NCI-H1694 (cell line): Measurements from ENCODE around the gene WBP1.
A peak's percentile ranks its signal among the peaks of the same experiment; 100 is the strongest.
"Not testable (repeated sequence)": the region's sequence is repeated elsewhere in the genome, so short reads cannot be mapped to it uniquely, and the experiment has no call there.

ENCODE experiments used
- DNase-seq: peaks from one replicate; lab custom pipeline; 2025; lab: John Stamatoyannopoulos, UW

WBP1 gene

DNA sequence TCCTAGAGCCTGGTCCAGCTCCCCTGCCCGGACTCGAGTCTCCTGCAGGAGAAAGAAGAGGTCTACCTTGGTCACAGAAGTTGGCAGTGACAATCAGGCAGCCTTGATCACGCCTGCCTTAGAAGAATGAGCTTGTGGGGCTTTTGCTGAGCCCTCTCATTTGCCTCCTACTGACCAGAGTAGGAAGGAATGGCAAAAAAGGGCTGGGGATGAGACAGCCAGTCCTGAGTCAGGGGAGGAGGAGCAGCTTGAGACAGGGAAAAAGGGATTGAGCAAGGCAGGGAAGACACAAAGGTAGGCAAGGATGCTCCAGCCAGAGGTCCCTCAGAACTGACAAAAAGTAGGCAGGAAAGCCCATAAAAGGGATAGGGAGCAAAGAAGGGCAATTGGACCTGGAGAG lies 30.7 kb upstream of the WBP1 start:
- no peak for DNase-seq

- no peak for DNase-seq
Observed at GRCh38 chr2:74428675-74429074, 29.6 kb upstream of the WBP1 start.

GRCh38 chr2:74429487-74430451 lies 28.5 kb upstream of the WBP1 start:
- no peak for DNase-seq

GRCh38 chr2:74430502-74430901 lies 27.7 kb upstream of the WBP1 start:
- DNase-seq = no peak

DNA sequence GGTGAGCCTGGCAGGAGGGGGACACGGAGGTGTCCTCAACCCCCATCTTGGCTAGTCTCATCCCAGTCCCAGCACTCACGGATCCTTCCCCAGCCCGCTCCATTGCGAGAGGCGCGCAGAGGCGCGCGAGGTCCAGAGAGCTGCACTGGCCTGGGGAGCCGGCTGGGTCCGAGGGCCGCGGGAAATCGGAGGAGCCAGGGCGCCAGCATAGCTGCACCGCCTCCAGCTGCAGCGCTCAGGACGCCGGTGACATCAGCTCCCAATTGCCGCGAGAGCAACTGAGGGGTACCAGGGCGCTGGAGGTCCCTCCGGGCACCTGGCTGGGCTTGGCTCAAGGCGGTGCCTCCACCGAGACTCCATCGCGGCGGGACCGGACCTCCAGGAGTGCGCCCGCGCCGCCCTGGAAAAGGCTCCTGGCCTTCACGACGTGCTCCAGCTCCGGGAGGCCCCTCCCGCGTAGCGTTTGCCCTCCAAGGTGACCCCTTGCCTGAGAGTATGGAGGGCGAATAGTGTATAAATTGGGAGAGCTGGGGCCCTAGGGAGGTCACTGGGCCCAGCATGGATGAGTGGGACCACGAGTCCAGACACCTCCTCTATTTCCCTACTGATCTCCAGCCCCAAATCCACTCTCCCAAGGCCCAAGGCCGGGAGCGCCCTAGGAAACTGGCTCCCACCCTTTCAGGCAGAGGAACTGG lies 22.0 kb upstream of the WBP1 start:
- DNase-seq = no peak

GRCh38 chr2:74436848-74437695 lies 21.2 kb upstream of the WBP1 start:
- DNase-seq = no peak

DNA sequence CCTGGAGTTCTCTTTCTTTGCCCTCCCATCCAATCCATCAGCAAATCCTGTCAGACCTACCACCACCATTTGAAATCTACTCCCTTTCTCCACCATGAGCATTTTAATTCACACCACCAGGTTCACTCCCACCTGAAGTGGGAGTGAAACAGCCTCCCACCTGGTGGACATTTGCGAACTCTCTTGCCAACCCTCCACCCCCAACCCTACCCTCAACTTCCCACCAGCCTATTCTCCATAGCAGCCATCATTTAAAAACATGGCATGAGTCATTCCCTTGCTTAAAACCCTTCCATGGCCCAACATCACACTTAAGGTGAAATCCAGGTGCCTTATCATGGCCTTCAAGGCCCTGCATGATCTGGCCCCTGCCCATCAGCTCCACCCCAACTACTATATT lies 20.0 kb upstream of the WBP1 start:
- no peak for DNase-seq

GRCh38 chr2:74439373-74439772 lies 18.9 kb upstream of the WBP1 start:
- peak; percentile 2 for DNase-seq

GRCh38 chr2:74439803-74440377 lies 18.3 kb upstream of the WBP1 start:
- DNase-seq = no peak

GRCh38 chr2:74440378-74441169 lies 17.7 kb upstream of the WBP1 start:
- DNase-seq = peak; percentile 68

DNA sequence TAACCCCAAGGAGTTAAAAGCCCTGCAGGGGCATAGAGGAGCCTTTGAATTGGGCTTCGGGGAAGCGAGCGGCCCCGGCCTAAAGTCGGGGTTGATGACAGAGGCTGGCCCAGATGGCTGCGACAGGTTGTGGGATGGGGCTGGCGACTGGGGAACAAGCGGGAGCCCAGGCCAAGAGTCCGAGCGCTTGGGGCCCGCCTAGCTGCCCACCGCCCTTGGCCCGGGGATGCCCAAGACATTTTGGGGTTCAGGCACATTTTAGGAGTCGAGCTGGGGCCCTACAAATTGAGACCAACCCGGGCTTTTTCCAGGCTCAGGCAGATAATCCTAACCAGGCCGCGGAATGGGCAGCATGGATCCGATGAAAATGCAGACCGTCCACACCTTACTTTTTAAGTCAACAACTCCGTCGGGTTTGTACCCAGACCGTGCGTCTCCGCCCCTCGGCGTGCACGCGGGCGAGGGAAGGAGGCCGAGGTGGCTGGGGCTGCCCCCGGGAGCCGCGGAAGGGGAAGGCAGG lies 17.0 kb upstream of the WBP1 start:
- no peak for DNase-seq

GRCh38 chr2:74441690-74442482 lies 16.4 kb upstream of the WBP1 start, which contains the start of gene RTKN:
TSS of gene RTKN (minus strand) at chr2:74441937. CDS start at chr2:74441816, 121 bp downstream.
- no peak for DNase-seq

- not testable (repeated sequence) for DNase-seq
Observed at GRCh38 chr2:74442483-74443297, 15.5 kb upstream of the WBP1 start.

DNA sequence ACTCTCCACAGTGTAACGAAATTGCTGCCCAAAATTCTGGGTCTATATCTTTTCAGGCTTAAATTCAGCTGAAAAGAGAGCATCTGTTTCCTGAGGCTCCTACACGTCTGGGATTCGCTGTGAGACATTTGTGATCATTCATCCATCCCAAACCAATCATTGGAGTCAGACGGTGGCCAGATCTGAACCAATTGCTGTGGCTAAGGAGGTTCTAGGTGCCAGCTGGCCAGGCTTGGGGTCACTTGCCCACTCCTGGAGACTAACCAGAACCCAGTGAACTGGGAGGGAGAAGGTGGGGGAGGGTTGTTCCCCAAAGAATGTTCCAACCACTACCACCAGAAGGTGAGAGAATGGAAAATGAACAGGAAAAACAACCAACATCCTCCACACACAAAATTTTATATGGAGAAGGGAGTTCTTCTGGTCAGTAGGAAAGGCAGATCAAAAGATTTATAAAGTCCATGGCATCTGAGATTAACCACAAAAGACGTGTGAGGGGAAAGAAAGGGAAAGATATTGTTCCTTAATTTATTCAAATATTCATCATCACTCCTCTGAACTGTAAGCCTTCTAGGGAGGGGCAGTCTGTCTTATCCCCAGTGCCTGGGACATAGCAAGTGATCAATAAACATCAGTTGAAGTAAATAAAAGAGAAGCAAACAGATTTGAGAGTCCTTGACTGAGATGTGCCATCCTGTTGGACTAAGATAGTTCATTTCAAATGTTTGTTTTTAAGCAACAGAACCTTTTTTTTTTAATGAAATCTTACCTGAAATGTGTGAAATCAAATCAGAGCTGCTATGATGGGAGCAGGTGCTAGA lies 13.5 kb upstream of the WBP1 start:
- peak; percentile 9 for DNase-seq

DNA sequence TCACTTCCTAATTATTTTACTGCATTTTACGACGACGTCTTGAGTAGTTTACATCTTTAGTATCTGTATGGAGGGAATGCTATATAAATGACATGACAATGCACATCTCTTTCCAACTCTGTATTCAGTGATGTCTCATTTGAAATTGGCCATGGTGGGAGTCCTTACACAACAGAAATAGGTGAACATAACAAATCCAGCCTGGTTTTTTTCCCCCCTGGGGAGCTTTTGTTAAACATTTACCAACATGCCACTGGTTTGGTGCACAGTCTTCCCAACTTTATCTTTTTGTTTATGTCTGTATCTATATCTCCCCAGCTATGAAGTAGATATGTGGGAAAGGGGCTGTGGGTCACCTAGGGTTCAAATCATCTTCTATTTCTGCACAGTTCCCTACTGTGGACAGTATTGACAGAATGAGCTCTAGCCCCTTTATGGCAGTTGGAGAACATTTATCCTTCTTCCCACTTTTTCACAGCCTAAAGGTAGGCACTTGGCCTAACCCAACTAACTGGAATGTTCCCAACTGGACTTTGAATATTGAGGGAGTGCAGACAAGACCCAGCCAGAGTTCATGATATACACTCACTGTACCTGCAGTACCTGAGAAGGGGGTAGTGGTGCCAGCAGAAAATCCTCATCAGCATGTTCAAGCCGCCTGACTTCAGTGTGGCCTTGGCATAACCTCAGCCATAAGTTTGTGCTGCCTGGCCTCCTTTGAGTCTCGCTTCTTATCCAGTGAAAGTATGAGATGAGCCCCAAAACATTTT lies 10.8 kb upstream of the WBP1 start:
- no peak for DNase-seq

DNA sequence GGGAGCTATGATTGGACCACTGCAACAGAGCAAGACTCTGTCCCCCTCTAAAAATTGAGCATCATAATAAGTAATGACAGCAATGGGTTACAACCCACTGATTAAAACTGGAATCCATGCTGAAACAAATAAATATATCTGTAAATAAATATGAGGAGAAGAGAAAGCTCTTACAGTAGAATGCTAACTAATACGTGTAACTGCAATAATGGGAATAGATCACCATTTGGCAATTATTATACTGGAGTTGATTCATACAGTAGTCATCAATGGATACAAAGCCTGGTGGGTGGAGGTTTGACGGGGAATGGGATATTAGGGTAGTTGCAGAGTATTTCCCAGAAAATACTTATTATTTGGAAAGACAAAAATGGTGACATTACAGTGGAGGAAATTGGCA lies 9.5 kb upstream of the WBP1 start:
- no peak for DNase-seq

- no peak for DNase-seq
Observed at GRCh38 chr2:74450570-74451190, 7.6 kb upstream of the WBP1 start.
